ENCODE measurements around the gene NTN1.

The NTN1 gene

GRCh38 chr17:9269350-9270035 lies 248.2 kb downstream of the NTN1 start:
- H3K9me3 ChIP-seq (ENCODE audit: control insufficient read depth in 5 of 5, low read length in 5 of 5), result no peaks in the 10 kb centered on the region
- no peak overlapping the region for H3K9ac ChIP-seq (ENCODE audit: low read length in 5 of 5)
- peaks cover 0 to 5% (median 5%) of the 10 kb centered on the region in 5 donors for H3K36me3 ChIP-seq (ENCODE audit: control insufficient read depth in 5 of 5, insufficient read depth in 5 of 5, low read length in 5 of 5)
- H3K4me3 ChIP-seq (ENCODE audit: low read depth in 1 of 5, low read length in 5 of 5), result no peak overlapping the region
- H3K4me1 ChIP-seq (ENCODE audit: control insufficient read depth in 5 of 5, insufficient read depth in 5 of 5, low read length in 5 of 5), result peaks cover 0 to 15% (median 8%) of the 10 kb centered on the region in 5 donors
- no peak overlapping the region for H3K27ac ChIP-seq (ENCODE audit: low read depth, low read length)
- no peaks in the 10 kb centered on the region for H3K27me3 ChIP-seq (ENCODE audit: control insufficient read depth in 5 of 5, insufficient read depth in 4 of 5, low read length in 5 of 5)

- Histone ChIP-seq H3K27ac (ENCODE audit: low read depth, low read length) (no peak overlapping the region), H3K9me3 (ENCODE audit: control insufficient read depth in 5 of 5, low read length in 5 of 5) (no peaks in the 10 kb centered on the region), H3K27me3 (ENCODE audit: control insufficient read depth in 5 of 5, insufficient read depth in 4 of 5, low read length in 5 of 5) (no peaks in the 10 kb centered on the region), H3K4me3 (ENCODE audit: low read depth in 1 of 5, low read length in 5 of 5) (no peak overlapping the region), H3K9ac (ENCODE audit: low read length in 5 of 5) (no peak overlapping the region), H3K36me3 (ENCODE audit: control insufficient read depth in 5 of 5, insufficient read depth in 5 of 5, low read length in 5 of 5) (peaks cover 0 to 5% (median 4%) of the 10 kb centered on the region in 5 donors), H3K4me1 (ENCODE audit: control insufficient read depth in 5 of 5, insufficient read depth in 5 of 5, low read length in 5 of 5) (peaks cover 0 to 15% (median 8%) of the 10 kb centered on the region in 5 donors)
These were observed 249.6 kb downstream of the NTN1 start for GRCh38 chr17:9270921-9271320.

- H3K4me3 ChIP-seq (ENCODE audit: low read depth in 1 of 5, low read length in 5 of 5), result no peak overlapping the region
- no peaks in the 10 kb centered on the region for H3K27me3 ChIP-seq (ENCODE audit: control insufficient read depth in 5 of 5, insufficient read depth in 4 of 5, low read length in 5 of 5)
- H3K4me1 ChIP-seq (ENCODE audit: control insufficient read depth in 5 of 5, insufficient read depth in 5 of 5, low read length in 5 of 5), result peaks cover 0 to 15% (median 8%) of the 10 kb centered on the region in 5 donors
- no peaks in the 10 kb centered on the region for H3K9me3 ChIP-seq (ENCODE audit: control insufficient read depth in 5 of 5, low read length in 5 of 5)
- no peak overlapping the region for H3K9ac ChIP-seq (ENCODE audit: low read length in 5 of 5)
- peaks cover 0 to 4% (median 2%) of the 10 kb centered on the region in 5 donors for H3K36me3 ChIP-seq (ENCODE audit: control insufficient read depth in 5 of 5, insufficient read depth in 5 of 5, low read length in 5 of 5)
- no peak overlapping the region for H3K27ac ChIP-seq (ENCODE audit: low read depth, low read length)
These were observed 250.7 kb downstream of the NTN1 start for GRCh38 chr17:9271989-9272388.

- Histone ChIP-seq H3K27me3 (ENCODE audit: control insufficient read depth in 5 of 5, insufficient read depth in 4 of 5, low read length in 5 of 5) (no peaks in the 10 kb centered on the region), H3K36me3 (ENCODE audit: control insufficient read depth in 5 of 5, insufficient read depth in 5 of 5, low read length in 5 of 5) (peaks cover 0 to 2% (median 0%) of the 10 kb centered on the region in 5 donors), H3K4me3 (ENCODE audit: low read depth in 1 of 5, low read length in 5 of 5) (no peak overlapping the region), H3K4me1 (ENCODE audit: control insufficient read depth in 5 of 5, insufficient read depth in 5 of 5, low read length in 5 of 5) (peaks cover 0 to 15% (median 8%) of the 10 kb centered on the region in 5 donors), H3K9me3 (ENCODE audit: control insufficient read depth in 5 of 5, low read length in 5 of 5) (no peaks in the 10 kb centered on the region), H3K27ac (ENCODE audit: low read depth, low read length) (no peak overlapping the region), H3K9ac (ENCODE audit: low read length in 5 of 5) (no peak overlapping the region)
These were observed 251.3 kb downstream of the NTN1 start for GRCh38 chr17:9272501-9273200.

GRCh38 chr17:9273428-9274391 lies 252.4 kb downstream of the NTN1 start:
- H3K4me1 ChIP-seq (ENCODE audit: control insufficient read depth in 5 of 5, insufficient read depth in 5 of 5, low read length in 5 of 5), result peaks cover 0 to 15% (median 8%) of the 10 kb centered on the region in 5 donors
- H3K4me3 ChIP-seq (ENCODE audit: low read depth in 1 of 5, low read length in 5 of 5), result no peak overlapping the region
- peak overlapping the region in 1 of 5 donors; percentile 42 for H3K9ac ChIP-seq (ENCODE audit: low read length in 5 of 5)
- H3K27me3 ChIP-seq (ENCODE audit: control insufficient read depth in 5 of 5, insufficient read depth in 4 of 5, low read length in 5 of 5), result no peaks in the 10 kb centered on the region
- no peak overlapping the region for H3K27ac ChIP-seq (ENCODE audit: low read depth, low read length)
- H3K9me3 ChIP-seq (ENCODE audit: control insufficient read depth in 5 of 5, low read length in 5 of 5), result no peaks in the 10 kb centered on the region
- H3K36me3 ChIP-seq (ENCODE audit: control insufficient read depth in 5 of 5, insufficient read depth in 5 of 5, low read length in 5 of 5), result peaks cover 0 to 2% (median 0%) of the 10 kb centered on the region in 5 donors

GRCh38 chr17:9274973-9275372 lies 253.7 kb downstream of the NTN1 start:
- H3K9ac ChIP-seq (ENCODE audit: low read length in 5 of 5), result no peak overlapping the region

GRCh38 chr17:9279893-9280292 lies 258.6 kb downstream of the NTN1 start:
- Histone ChIP-seq H3K27ac (ENCODE audit: low read depth, low read length) (no peak overlapping the region), H3K36me3 (ENCODE audit: control insufficient read depth in 5 of 5, insufficient read depth in 5 of 5, low read length in 5 of 5) (no peaks in the 10 kb centered on the region), H3K9ac (ENCODE audit: low read length in 5 of 5) (no peak overlapping the region), H3K27me3 (ENCODE audit: control insufficient read depth in 5 of 5, insufficient read depth in 4 of 5, low read length in 5 of 5) (no peaks in the 10 kb centered on the region), H3K4me3 (ENCODE audit: low read depth in 1 of 5, low read length in 5 of 5) (no peak overlapping the region), H3K9me3 (ENCODE audit: control insufficient read depth in 5 of 5, low read length in 5 of 5) (no peaks in the 10 kb centered on the region), H3K4me1 (ENCODE audit: control insufficient read depth in 5 of 5, insufficient read depth in 5 of 5, low read length in 5 of 5) (no peaks in the 10 kb centered on the region)

More at GRCh38 chr17:9274973-9275372, 253.7 kb downstream of the NTN1 start:
- H3K27me3 ChIP-seq (ENCODE audit: control insufficient read depth in 5 of 5, insufficient read depth in 4 of 5, low read length in 5 of 5), result no peaks in the 10 kb centered on the region
- H3K9me3 ChIP-seq (ENCODE audit: control insufficient read depth in 5 of 5, low read length in 5 of 5), result no peaks in the 10 kb centered on the region
- peaks cover 0 to 15% (median 8%) of the 10 kb centered on the region in 5 donors for H3K4me1 ChIP-seq (ENCODE audit: control insufficient read depth in 5 of 5, insufficient read depth in 5 of 5, low read length in 5 of 5)
- no peak overlapping the region for H3K4me3 ChIP-seq (ENCODE audit: low read depth in 1 of 5, low read length in 5 of 5)
- peaks cover 0 to 2% (median 0%) of the 10 kb centered on the region in 5 donors for H3K36me3 ChIP-seq (ENCODE audit: control insufficient read depth in 5 of 5, insufficient read depth in 5 of 5, low read length in 5 of 5)
- no peak overlapping the region for H3K27ac ChIP-seq (ENCODE audit: low read depth, low read length)

- peaks cover 0 to 3% (median 0%) of the 10 kb centered on the region in 5 donors for H3K4me1 ChIP-seq (ENCODE audit: control insufficient read depth in 5 of 5, insufficient read depth in 5 of 5, low read length in 5 of 5)
- no peak overlapping the region for H3K27ac ChIP-seq (ENCODE audit: low read depth, low read length)
- H3K27me3 ChIP-seq (ENCODE audit: control insufficient read depth in 5 of 5, insufficient read depth in 4 of 5, low read length in 5 of 5), result no peaks in the 10 kb centered on the region
- H3K9me3 ChIP-seq (ENCODE audit: control insufficient read depth in 5 of 5, low read length in 5 of 5), result no peaks in the 10 kb centered on the region
- H3K4me3 ChIP-seq (ENCODE audit: low read depth in 1 of 5, low read length in 5 of 5), result no peak overlapping the region
- H3K9ac ChIP-seq (ENCODE audit: low read length in 5 of 5), result no peak overlapping the region
- H3K36me3 ChIP-seq (ENCODE audit: control insufficient read depth in 5 of 5, insufficient read depth in 5 of 5, low read length in 5 of 5), result no peaks in the 10 kb centered on the region
These were observed 262.6 kb downstream of the NTN1 start for GRCh38 chr17:9283909-9284308.

- H3K4me3 ChIP-seq (ENCODE audit: low read depth in 1 of 5, low read length in 5 of 5), result no peak overlapping the region
- H3K36me3 ChIP-seq (ENCODE audit: control insufficient read depth in 5 of 5, insufficient read depth in 5 of 5, low read length in 5 of 5), result no peaks in the 10 kb centered on the region
- no peak overlapping the region for H3K9ac ChIP-seq (ENCODE audit: low read length in 5 of 5)
- H3K9me3 ChIP-seq (ENCODE audit: control insufficient read depth in 5 of 5, low read length in 5 of 5), result no peaks in the 10 kb centered on the region
- peaks cover 0 to 3% (median 0%) of the 10 kb centered on the region in 5 donors for H3K4me1 ChIP-seq (ENCODE audit: control insufficient read depth in 5 of 5, insufficient read depth in 5 of 5, low read length in 5 of 5)
- no peaks in the 10 kb centered on the region for H3K27me3 ChIP-seq (ENCODE audit: control insufficient read depth in 5 of 5, insufficient read depth in 4 of 5, low read length in 5 of 5)
- no peak overlapping the region for H3K27ac ChIP-seq (ENCODE audit: low read depth, low read length)
These were observed 263.6 kb downstream of the NTN1 start for GRCh38 chr17:9284884-9285283.

All from subcutaneous abdominal adipose tissue (tissue), 5 donors.